Retina (tissue), 1 donor: Measurements from ENCODE around the gene CERKL.
"Not testable (repeated sequence)": the region's sequence is repeated elsewhere in the genome, so short reads cannot be mapped to it uniquely, and the experiment has no call there.

ENCODE experiments used
- DNase-seq: peaks from one replicate; pipeline ENCODE4 v3.0.0-alpha.2; 2016

Gene CERKL, protein sequence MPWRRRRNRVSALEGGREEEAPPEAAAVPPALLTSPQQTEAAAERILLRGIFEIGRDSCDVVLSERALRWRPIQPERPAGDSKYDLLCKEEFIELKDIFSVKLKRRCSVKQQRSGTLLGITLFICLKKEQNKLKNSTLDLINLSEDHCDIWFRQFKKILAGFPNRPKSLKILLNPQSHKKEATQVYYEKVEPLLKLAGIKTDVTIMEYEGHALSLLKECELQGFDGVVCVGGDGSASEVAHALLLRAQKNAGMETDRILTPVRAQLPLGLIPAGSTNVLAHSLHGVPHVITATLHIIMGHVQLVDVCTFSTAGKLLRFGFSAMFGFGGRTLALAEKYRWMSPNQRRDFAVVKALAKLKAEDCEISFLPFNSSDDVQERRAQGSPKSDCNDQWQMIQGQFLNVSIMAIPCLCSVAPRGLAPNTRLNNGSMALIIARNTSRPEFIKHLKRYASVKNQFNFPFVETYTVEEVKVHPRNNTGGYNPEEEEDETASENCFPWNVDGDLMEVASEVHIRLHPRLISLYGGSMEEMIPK

DNA sequence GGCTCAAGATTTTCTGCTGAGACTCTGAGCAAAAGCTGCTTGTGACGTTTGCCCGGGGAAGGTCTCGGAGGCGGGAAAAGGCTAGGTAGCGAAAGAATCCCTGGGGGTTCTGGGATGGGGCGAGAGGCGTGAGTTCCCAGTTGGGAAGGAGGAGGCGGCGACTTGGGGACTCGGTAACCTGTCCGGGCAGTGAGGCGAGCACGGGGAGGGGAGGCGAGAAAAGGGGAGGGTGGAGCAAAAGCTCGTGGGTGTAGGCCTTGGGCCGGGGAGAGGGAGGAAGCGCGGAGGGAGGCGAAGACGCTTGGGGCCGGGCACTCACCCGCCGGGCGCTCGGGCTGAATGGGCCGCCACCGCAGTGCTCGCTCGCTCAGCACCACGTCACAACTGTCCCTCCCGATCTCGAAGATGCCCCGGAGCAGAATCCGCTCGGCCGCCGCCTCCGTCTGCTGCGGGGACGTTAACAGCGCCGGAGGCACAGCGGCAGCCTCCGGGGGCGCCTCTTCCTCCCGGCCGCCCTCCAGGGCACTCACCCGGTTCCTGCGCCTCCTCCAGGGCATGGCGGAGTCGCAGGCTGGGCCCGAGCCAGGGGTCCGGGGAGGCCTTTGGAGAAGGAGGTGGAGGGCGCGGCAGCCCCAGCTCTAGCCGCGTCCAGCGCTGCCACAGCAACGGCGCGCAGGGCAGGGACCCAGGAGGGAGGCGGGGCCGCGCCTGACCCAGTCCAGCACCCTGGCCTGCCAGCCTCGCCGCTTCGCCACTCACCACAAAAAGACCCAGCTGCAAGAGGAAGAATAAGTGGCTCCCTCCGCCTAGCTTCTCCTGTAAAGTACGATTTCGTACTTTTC is at the start of gene CERKL:
Gene CERKL (minus strand): TSS at position 656 of the 842 bp plus-strand sequence. CDS start 99 bp downstream, at position 557.
- peak; percentile 88 for DNase-seq

DNA sequence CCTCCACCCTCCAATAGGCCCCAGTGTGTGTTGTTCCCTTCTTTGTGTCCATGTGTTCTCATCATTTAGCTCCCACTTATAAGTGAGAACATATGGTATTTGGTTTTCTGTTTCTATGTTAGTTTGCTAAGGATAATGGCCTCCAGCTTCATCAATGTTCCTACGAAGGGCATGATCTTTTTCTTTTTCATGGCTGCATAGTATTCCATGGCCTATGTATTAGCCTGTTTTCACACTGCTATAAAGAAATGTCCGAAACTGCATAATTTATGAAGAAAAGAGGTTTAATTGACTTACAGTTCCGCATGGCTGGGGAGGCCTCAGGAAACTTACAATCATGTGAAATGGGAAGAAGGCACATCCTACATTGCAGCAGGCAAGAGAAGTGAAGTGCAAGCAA is 45.6 kb upstream of the CERKL start:
- not testable (repeated sequence) for DNase-seq

DNA sequence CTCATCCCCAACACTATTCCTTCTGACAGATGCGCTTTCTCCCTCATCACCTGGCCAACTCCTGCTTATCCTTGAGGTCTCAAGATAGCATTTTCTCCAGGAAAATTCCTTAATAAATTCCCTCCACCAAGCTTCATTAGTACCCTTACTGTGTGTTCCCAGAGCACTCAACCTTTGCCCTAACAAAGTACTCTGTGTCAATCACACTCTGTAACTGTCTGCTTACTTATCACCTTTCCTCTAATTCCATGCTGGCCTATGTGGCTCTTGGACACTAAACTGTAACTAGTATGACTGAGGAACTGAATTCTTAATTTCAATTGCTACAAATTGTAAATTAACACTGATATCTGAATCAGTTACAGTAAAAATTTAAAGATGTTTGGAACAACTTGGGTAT is 41.3 kb upstream of the CERKL start:
- DNase-seq: no peak

DNA sequence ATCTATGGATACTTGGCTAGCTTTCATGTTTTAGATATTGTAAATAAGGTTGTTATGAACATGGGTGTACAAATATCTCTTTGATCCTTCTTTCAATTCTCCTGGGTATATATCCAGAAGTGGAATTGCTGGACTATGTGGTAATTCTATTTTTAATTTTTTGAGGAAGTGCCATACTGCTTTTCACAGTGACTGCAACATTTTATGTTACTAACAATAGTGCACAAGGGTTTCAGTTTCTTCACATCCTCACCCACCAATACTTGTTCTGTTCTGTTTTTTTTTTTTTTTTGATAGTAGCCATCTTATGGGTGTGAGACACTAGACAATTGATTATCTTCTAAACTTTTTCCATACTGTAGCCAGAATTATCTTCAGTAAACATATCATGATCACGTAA is 40.7 kb upstream of the CERKL start:
- no peak for DNase-seq

DNA sequence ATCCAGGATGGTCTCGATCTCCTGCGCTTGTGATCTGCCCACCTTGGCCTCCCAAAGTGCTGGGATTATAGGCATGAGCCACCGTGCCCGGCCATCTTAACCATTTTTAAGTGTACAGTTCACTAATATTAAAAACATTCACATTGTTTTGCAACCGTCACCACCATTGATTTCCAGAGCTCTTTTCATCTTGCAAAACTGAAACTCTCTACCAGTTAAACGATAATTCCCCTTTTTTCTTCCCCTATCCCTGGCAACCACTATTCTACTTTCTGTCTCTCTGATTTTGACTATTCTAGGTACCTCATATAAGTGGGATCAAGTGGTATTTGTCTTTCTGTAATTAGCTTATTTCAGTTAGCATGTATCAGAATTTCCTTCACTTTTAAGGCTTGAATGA is 40.2 kb upstream of the CERKL start:
- no peak for DNase-seq

DNA sequence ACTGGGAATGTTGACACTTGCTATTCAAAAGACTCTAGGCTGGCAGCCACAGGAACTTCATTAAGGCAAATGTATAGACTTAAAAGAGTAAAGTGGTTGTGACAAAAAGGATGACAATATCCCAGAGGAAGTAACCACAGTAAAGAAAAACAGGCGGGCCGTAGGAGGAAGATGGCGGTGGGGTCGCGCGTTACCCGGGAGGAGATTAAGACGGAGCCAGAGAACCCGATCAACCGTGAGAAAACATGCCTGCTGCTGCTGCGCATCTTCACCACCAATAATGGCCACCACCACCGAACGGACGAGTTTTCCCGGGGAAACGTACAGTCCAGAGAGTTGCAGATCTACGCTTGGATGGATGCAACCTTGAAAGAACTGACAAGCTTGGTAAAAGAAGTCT is 37.4 kb upstream of the CERKL start:
- no peak for DNase-seq

DNA sequence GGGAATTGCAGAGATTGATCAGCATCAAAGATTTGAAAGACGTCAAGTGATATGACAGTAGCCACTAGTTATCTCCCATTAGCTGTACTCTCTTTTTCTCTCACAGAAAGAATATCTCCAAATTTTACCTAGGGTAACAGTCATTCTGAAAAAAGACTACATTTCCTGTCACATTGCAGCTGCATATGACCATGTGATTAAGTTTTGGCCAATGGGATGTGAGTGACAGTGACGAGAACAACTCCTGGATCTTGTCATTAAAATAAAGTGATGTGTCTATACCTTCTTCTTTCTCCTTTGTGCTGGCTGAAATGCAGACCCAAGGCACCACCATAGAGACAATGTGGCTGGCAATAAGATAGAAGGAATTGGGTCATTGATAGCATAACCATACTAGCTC is 34.0 kb upstream of the CERKL start:
- no peak for DNase-seq

DNA sequence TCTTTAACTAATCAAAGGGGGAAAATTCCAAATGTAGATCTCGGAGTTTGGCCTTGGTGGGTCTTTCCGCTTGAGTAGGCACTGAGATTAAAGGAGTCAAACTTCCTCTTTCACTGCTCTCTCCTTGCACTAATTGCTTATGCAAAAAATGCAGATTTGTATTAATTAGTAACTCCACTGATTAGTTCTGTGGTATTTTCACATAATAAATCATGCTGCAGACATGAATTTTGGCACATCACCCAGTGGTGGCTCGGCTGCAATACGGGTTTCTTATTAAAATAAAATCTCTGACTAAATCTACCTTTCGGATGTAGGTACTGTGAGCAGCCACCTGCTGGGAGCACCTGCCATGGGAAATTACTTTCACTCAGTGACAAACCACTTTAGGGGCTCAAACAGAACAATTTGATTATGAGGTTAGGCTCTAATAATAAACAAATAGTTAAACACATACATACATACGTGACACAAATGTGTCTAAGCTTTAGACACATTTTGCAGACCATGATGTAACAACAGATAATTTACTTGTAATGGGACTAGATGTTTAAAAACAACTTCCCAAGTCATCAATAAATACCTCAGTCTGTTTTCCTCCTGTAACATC is 29.8 kb upstream of the CERKL start:
- no peak for DNase-seq

DNA sequence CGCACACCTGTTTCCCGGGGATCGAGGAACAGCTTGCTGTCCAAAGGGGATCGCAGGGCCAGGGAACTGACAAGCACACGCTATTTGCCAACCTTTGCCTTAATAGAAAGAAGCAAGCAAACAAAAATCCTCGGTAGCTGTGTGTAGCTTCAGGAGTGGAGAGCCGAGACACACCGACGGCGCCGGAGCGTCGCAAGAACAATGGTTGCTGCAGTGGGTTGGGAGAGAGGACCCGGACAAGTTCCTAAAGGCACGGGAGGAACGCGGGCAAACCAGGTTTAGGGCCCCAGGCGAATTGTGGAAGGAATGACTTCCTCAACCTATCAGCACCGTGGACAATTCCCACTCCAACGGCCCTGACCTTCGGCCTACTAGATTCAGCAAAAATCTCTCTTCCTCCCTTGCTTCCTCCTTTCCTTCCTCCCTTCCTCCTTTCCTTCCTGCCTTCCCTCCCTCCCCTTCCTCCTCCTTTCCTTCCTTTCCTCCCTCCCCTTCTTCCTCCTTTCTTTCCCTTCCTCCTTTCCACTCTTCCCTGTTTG is 28.3 kb upstream of the CERKL start:
- DNase-seq: peak; percentile 68

DNA sequence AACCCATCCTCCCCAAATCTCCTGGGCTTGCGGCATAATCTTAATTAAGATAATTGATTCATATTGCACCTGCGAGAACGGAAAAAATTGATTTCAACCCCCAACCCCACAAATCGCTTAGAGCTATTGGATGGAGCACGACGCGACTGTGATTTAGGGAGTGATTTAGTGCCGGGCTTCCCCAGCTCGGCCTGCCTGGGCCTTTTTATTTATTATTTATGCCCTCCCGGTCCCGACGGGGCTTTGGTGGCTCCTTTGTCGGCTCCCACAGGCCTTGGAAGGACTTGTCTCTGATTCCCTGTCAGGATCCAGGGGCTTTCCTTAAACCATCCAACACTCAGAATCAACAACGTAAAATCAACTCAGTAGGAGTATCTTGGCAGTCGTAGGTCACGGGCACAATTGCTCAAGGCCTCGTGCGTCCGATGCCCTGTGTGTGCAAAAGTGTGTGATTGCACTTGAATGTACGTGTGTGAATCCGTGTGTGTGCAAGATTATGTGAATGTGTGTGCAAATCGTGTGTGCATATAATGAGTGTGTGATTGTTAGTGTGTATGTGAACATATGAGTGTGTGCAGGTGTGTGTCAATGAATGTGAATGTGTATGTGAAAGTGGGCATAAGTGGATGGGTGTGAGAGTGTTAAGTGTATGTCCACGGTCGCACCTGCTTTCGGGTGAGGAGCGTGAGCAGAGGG is 27.7 kb upstream of the CERKL start:
- no peak for DNase-seq

DNA sequence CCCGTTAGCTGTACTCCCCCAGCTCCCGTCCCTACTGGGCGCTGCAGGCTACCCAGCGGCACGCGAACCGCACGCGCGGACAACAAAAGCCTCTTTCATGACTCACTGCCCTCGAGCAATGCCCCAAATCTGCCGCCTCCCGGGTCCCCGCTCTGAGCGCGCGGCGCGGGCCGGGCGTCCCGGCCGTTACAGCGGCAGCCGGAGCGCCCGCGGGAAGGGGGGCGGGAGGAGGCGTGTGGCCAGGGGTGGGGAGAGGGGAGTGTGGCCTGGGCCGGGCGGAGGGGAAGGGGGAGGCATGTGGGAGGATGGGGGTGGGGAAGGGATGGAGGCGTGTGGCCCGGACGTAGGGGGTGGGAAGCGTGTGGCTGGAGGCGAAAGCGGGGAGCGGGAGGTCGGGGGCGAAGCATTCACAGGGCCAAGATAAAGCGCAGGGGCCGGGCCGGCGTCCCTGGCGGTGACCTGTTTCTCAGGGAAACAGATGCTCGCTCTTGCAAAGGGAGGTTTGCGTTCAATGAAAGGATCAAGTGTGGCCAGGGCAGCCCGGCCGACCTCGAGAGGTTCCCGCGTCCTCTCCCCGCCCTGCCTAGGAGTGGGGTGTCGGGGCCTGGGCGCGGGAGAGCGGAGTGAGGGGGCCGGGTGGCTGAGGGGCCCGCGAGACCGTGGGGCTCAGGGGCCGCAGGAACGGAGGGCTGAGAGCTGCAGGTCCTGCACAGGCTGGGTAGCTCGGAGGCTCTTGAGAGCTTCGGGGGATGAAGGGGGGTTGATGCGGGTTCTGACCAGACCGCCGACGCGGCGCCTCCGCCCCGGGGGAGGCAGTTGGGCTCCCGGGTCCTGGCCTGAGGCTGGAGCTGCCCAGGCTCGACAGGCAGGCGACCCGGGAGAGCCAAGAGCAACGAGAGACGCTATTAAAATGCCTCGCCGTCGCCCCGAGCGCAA is 26.9 kb upstream of the CERKL start:
- DNase-seq: peak; percentile 91

DNA sequence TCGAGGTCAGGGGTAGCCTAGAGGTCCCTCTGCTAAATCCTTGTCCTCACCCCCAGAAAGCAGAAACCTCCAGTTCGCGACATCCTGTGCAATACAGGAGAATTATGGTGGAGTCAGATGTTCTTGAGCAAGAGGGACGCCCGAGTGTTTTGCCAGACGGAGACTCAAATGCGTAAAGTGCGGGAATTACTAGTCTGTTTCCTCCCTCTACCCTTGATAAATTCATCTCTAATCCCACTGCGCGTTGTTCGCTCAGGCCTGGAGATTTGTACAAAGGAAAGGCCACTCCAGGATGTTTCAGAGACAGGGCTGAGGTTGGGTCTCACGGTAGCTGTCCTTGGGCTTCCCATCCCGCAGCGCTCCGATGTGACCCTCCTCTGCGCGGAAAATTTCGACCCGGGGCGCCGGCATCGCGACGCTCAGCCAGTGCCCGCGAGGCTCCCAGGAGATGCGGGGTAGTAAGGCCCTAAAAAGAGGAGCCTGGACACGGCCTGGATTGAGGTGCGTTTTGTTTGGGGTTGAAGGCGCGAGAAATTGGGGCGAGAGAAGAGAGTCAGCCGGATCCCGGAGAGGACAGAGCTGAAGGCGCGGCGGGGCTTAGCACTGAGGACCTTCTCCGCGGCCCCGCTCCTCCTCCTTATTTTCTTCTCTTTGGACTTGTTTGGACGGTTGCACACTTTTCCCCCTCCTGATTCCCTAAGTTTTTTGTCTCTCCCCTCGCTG is 26.1 kb upstream of the CERKL start:
- DNase-seq: no peak

DNA sequence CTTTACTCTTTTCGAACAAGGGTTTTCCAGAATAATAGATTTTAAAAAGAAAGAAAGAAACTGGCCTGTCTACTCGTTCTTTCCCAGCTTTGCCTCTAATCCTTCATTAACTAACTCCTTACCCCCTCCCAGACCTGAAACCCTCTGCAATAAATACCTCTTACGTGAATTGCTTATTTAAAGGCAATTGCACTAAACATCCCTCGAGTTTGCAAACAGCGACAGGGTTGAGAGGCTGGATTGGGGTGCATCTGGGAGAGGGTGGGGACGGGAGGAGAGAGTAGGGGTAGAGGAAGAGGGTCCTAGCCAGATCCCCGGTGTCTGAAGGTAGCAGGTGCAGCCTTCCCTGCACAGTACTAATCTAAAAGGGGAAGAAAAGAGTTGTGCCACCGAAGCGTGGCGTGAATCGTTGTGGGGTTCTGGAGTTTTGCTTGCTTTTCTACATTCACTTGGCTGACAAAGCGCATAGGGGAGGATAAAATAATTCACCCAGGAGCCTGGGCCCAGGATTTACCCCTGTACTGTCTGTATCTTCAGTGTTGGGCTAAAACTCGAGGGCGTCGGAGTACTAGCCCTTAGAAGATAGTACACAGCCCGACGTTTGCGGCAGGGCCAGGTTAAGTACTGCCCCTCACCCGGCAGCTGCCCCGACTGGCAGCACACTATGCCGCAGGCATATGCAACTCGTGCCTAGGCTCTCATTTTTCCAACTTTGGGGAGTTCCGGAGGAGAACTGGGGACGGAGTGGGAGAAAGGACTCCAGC is 25.3 kb upstream of the CERKL start:
- peak; percentile 54 for DNase-seq

DNA sequence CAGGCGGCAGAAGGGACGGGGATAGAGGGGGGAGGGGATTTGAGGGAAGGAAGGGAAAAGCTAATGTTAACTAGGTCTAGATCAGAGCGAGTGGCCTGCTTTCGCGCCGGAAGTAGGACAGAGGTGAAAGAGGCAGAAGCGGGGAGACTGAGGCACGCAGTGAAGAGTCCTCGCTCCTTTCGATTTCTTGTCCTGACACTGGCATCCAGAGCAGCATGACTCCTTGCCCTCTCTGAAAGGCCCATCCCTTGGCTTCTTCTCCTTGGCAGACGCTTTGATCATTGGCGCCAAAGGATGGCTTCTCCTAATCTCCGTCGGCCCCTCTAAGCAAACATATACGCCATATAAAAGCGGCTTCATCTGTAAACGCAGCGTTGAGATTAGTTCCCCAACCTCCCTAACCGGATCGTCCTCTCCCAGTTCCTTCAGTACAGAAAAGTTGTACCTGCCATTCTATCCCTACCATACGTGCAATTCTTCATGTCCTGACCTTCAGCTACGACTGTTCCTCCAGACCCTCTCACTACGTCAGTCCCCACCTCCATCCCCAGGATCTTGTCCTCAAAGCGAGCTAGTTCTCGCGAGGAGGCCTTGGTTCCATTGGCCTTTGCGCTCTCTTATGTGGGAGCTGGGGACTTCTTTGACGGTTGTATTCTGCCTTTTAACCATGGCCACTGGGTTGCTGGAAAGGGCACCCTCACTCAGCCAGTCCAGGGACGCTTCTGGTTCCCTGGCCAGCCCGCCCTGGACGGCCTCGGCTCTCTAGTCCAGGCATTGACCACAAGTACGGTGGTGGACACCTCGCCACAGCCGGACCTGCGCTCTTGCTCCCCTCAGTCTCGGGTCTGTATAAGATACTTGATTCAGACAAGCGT is 24.3 kb upstream of the CERKL start:
- peak; percentile 84 for DNase-seq

DNA sequence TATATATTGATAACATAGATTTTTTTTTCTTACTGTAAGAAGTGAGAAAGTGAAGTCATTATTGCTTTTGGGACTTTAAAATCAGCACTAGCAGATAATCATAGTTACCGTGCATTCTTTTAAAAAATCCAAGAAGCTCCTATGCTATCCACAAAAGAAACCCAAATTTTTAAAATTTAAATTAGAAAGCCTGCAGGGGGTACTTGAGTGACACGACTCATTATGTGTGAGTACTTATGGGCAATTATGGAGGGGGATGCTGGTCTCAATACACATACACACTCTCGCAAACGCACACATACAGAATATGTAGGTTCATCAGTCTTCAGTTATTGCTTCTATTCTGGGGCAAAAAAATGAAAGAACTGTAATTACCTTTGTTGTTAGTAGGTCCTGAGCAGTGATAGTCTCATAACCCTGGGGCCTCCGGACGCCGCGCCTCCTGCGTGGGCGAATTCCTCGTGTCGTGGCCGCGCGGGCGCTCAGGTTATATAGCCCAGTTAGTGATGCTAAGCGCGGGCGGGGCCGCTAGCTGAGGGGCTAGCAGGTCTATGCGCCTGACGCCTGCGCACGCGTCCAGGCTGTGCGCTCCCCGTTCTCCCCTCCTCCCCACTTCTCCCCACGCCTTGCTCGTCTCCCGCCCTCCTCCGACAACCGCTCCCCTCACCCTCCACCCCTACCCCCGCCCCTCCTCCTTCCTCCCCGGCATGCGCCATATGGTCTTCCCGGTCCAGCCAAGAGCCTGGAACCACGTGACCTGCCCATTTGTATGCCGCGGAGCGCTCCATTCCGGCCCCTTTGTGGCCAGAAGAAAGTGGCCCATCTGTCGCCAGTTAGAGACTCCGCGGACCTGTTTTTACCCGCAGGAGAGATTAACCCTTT is 23.4 kb upstream of the CERKL start, which contains the start of gene NEUROD1:
Gene NEUROD1 (minus strand): TSS at position 463 of the 882 bp plus-strand sequence. CDS start 1,657 bp downstream, outside the sequence.
- DNase-seq: peak; percentile 89

DNA sequence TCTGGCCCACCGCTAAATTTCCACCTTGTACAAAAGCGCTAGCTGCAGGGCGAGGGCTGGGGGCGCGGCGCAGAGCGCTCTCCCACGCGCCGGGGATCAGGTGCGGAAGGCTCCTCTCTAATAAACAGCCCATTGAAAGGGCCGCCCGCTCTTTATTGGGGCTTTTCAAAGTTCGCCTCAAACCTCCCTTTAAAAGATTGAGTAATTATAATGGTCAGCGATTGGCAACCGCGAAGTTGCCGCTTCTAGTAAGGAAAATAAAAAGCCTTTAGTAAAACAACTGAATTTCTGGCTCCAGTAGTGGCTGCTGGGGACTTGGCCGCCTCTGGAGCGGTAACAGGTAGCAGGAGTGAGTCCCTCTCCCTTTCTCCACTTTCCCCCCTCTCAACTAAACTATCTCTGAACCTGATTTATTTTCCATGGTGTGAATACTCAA is 22.7 kb upstream of the CERKL start:
- peak; percentile 62 for DNase-seq

DNA sequence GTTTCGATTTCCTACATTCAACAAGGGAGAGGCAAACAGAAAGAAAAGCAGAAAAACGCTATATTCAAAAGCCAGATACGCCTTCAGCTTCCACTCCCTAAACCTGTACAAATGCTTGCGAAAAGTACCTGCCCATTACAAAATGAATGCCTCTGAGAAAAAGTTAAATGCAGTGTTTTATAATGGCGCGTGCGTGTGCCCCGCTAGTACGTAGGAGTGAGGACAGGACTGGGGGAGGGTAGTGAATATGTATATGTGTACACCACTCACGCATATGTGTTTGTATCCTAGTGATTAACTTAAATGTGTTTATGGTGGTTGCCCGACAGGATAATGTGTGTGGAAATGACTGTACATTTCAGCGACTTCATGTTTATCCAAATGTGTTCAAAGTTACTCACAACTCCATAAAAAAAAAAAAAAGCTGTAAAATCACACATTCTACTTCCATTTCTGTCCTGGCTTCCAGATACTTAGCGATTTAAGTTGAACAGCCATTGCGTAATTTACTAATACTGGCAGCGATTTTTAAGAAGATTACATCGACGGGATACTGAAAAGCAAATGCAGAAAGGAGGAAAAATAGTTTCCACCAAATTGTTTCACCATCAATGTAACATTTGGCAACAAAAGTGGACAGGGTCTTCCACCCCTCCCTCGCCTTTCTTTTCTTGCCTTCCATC is 22.1 kb upstream of the CERKL start:
- DNase-seq: peak; percentile 35
